GM21381 (cell line): ENCODE results near the gene DNAJB14.

Experiments
- ATAC-seq: cut with Tn5 transposase; IDR thresholded peaks from one replicate; pipeline ENCODE4 v1.9.1; 2021; ENCODE audit warnings: mild to moderate bottlenecking, moderate library complexity; ENCODE audit not compliant: unreplicated experiment

DNAJB14 gene

DNA sequence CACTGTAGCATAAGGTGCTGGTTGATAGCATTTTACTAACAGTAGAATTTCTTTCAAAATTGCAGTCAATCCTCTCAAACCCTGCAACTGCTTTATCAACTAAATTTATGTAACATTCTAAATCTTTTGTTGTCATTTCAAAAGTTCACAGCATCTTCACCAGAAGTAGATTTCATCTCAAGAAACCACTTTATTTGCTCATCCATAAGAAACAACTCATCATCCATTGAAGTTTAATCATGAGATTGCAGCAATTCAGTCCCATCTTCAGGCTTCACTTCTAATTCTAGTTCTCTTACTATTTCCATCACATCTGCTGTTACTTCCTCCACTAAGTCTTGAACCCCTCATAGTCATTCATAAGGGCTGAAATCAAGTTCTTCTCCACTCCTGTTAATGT is 73.8 kb downstream of the DNAJB14 start:
- ATAC-seq = no peak

- no peak for ATAC-seq
Measured at GRCh38 chr4:99868126-99868596, 78.3 kb downstream of the DNAJB14 start.

DNA sequence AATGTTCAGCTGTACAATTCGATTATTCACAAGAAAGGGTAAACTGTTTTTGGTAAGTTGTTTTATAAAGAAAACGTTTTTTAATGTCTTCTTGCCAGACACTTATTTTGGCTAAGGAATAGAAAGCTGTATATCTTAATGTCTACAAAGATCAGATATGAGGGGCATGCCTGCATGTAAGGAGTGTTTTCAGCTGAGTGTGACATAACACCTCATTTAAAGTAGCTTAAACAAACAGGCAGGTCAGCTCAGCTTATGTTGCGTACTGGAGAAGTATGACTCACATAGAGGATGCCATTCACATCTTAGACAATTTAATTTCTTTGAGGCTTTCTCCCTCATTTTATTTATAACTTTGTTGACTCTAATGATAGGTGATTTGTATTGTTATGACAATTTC is 82.6 kb downstream of the DNAJB14 start:
- ATAC-seq = no peak

DNA sequence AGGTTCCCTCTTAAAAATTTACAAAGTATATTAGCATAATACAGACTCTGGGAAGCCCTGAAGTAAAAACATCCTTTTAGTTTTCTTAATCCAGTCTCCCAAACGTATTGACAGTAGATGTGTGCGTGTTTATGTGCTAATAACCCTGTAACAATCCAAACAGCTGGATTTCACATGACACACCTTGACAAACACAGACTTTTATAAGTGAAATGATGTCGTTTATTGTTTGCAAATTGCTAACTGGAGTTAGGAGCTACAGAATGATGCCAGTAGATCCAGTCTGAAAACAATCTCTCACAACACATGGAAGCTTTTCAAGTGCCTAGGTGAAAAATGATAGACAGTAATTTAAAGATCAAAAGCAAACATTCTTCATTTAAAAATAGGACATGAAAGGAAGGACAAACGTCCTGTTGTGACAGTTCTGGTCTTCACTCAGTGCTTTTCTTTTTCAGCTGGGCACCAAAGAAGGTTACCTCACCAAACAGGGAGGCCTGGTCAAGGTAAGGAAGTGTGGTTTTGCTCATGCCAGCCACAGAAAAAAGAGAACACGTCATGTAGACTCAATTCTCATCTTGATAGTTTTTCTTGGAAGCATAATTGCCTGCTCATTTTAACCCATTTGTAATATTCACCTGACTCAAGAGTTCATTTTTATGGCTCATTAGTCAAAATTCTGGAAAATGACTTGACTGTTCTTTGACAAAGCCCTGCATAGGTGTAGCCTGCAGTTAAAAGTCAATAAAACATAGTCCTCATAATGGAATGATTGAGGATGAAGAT is 85.1 kb downstream of the DNAJB14 start:
- ATAC-seq = peak; percentile 70

- no peak for ATAC-seq
Measured at GRCh38 chr4:99860521-99860920, 85.9 kb downstream of the DNAJB14 start.

GRCh38 chr4:99859618-99860017 is 86.8 kb downstream of the DNAJB14 start:
- peak; percentile 52 for ATAC-seq

DNA sequence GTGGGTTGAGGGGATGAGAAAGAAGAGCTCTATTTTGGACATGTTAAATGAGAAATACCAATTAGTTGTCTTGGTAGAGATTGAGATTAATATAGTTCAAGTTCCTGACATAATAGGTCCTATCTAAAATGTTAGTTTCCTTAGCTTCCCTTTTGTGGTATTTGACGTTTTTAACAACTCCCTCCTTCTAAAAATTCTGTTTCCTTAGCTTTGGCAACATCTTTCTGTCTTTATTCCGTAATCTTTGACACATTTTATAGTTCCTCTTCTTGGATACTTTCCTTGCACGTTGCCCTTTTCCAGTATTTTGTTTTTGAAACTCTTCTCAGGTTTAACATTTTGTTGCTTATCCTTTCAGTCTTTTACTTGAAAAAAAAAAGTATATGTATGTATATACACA is 89.1 kb downstream of the DNAJB14 start:
- ATAC-seq = no peak

DNA sequence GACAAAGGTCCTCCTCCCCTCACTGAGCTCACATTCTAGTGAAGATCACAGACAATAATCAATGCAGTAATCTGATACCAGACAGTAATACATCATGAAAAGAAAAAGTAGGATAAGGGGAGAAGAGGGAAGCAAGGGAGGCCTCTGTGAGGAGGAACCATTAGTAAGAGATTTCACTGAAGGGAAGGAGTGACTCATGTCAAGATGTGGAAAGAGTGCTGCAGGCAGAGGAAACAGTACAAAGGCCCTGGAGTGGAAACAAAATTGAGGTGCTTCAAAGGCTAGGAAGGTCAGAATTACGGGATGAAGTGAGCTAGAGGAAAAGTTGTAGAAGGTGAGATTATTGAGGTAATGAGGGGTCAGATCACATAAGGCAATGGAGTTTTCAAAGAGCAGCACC is 90.3 kb downstream of the DNAJB14 start:
- ATAC-seq = no peak

GRCh38 chr4:99855678-99856077 is 90.7 kb downstream of the DNAJB14 start:
- peak; percentile 40 for ATAC-seq

DNA sequence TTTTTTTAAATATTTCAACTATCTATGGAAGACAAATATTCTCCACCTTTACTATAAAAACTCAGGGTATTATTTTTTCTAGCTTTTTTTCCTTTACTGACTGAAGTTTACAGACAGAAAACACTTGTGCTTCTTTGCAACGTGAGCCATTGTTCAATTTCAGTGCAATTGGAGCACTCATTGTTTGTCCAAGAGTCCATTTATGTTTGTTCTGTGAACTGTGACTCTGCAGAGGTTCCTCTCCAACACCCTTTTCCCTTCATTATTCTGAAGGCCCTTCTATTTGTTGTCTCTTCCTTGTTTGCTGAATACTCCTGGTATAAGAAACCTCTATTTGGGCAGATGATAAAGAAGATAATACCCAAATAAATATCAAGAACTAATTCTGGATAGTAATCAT is 92.4 kb downstream of the DNAJB14 start:
- no peak for ATAC-seq

DNA sequence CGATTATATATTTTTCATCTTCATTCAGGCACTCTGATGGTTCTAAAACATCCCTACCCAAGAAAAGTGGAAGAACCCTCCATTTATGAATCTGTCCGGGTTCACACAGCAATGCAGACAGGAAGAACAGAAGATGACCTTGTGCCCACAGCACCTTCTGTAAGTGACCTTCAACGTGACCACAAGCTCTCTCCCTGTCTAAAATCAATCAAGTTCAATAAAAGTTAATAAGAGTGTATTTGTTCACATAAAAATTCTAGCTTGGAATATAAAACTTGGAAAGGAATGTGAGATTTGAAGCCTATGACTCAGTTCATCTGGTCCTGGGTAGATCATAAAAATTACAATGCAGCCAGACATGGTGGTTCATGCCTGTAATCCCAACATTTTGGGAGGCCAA is 93.2 kb downstream of the DNAJB14 start:
- ATAC-seq = no peak

DNA sequence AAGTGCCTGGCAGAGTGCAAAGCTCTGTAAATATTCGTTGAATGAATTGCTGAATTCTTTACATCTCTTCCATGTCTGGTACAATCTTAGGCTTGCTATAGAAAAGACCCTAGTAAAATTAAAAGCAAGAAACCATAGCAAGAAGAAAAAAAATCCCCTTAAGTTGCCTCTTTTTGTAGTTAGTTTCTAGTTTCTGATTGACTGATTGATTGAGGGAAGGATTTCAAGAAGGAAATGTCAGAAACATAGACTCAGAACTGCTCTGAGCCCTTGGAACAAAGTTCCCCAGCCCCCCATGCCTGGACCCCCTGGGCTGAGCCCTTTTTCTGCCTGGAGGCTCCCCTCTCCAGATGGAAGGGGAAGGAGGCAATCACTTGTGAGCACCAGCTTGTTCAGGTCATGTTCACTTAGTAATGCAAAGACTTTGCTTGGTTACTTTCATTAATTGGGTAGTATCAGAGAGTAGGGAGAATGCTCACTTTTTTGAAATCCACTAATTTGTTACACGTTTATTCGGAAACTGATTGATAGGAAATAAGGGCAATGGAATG is 94.1 kb downstream of the DNAJB14 start:
- no peak for ATAC-seq

DNA sequence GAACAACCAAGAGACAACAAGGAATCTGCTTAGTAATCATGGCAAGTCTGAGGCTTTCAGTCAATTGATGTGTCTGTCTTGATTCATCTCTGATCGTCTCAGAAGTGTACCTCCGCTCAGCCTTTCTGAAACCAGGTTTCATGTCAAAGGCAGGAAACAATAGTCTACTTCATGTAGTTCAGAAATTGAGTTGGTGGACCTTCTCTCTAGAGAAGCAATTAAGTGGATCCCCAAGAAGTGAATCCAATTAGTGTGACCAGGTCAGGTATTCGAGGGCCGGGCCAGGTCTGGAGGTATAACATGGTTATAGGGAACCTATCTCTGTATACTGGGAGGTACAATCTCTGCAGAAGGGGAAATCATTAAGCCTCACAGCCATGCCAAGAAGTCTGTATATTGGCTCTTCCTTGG is 97.8 kb downstream of the DNAJB14 start:
- peak; percentile 35 for ATAC-seq

DNA sequence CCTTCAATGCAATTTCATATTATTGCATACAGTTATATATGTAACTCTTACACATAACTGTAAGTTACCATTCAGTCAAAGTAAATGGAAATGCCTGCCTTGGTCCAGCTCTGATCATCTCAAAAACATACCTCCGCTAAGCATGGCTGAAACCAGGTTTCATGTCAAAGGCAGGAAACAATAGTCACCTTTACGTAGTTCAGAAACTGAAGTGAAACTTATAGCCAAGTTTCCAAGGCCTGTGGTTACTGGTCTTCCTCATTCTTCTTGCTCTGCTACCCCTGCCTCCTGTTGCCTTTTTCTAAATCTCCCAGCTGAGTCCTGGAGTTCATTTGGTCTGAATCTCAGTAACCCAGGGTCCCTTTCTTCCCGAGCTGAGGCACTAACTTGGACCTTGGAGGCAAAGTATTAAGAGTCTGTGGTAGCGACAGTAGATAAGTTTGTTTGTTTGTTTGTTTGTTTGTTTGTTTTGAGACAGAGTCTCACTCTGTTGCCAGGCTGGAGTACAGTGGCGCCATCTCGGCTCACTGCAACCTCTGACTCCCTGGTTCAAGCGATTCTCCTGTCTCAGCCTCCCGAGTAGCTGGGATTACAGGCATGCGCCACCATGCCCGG is 98.9 kb downstream of the DNAJB14 start:
- ATAC-seq = peak; percentile 59

DNA sequence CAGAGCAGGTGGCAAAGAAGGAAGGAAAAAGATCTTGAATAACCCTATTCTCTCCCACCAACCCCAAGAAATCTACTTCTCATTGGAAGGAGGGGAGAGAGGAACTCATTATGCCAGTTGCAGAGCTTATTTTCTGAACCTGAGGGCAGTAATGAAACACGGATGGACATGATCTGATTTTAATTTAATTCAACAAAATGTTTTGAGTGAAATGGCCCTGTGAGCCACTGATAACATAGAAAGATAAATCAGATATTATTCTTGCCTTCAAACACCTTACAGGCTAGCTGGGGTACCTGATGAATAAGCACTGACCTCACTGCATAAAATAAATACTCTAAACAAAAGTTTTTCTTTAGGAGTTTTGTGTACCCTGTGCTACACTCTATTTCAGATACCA is 99.5 kb downstream of the DNAJB14 start:
- ATAC-seq = no peak
